ENCODE measurements around the gene PDZD2. TPM values are rescaled to one million over a fixed set of nuclear protein-coding genes. Genes with fewer than 3 reads are reported as not detected.

The PDZD2 gene
- total RNA-seq, 1 experiment from 2014 or later, result 0.37 TPM

- H3K27ac ChIP-seq (ENCODE audit: low read depth, low read length), result no peak overlapping the region
- no peaks in the 10 kb centered on the region for H3K9me3 ChIP-seq (ENCODE audit: control insufficient read depth in 1 of 2, insufficient read depth in 1 of 2, low read depth in 1 of 2, low read length in 2 of 2)
- RAD21 ChIA-PET (ENCODE audit: low non-redundant PET in 1 of 2, low total read pairs in 2 of 2, uncharacterized antibody in 2 of 2, unreplicated experiment in 2 of 2), result no interaction called here
- POLR2A ChIA-PET, result no interaction called here
- no peak overlapping the region for H3K4me3 ChIP-seq (replicated peaks in 1 of 2; ENCODE audit: low read depth in 1 of 2, low read length in 2 of 2)
- H3K9ac ChIP-seq (ENCODE audit: low read length), result no peak overlapping the region
- CTCF ChIA-PET, result no interaction called here
- H3K4me1 ChIP-seq (ENCODE audit: control insufficient read depth in 1 of 2, insufficient read depth in 2 of 2, low read length in 2 of 2), result peaks cover 0 to 6% of the 10 kb centered on the region in 2 experiments; a peak in 2 of 4 replicates
- intact Hi-C loops (cut with micrococcal nuclease), result no loop called here
- H3K36me3 ChIP-seq (ENCODE audit: control insufficient read depth in 1 of 2, insufficient read depth in 2 of 2, low read length in 2 of 2), result no peaks in the 10 kb centered on the region
- H2AFZ ChIP-seq (ENCODE audit: low read depth, low read length, poor library complexity, severe bottlenecking), result no peak overlapping the region
- TF ChIP-seq MAX (IDR thresholded peaks at IDR 0.05) (no peak), EZH2 (IDR thresholded peaks at IDR 0.05) (no peak)
- H3K9me2 ChIP-seq (ENCODE audit: insufficient read depth), result no peaks in the 10 kb centered on the region
- H3K4me2 ChIP-seq (ENCODE audit: low read length), result no peak overlapping the region
- H3K27me3 ChIP-seq (ENCODE audit: insufficient read depth, low read length), result peaks cover 23% of the 10 kb centered on the region
- H3K79me2 ChIP-seq (ENCODE audit: insufficient read depth, low read length), result no peaks in the 10 kb centered on the region
- ATAC-seq, result no peak
- BruUV-seq (replicated peaks), result no TSS peak
- no peak for DNase-seq (ENCODE audit: low read depth, low spot score)
- H4K20me1 ChIP-seq (ENCODE audit: insufficient read depth), result no peaks in the 10 kb centered on the region
Measured at GRCh38 chr5:31805785-31806400, 167.0 kb downstream of the PDZD2 start.

GRCh38 chr5:31806561-31806960, 167.6 kb downstream of the PDZD2 start:
- intact Hi-C loops (cut with micrococcal nuclease), result no loop called here
- Histone ChIP-seq H3K4me1 (ENCODE audit: control insufficient read depth in 1 of 2, insufficient read depth in 2 of 2, low read length in 2 of 2) (peaks cover 0 to 13% of the 10 kb centered on the region in 2 experiments; a peak in 2 of 4 replicates), H3K4me3 (replicated peaks in 1 of 2; ENCODE audit: low read depth in 1 of 2, low read length in 2 of 2) (no peak overlapping the region), H3K9me3 (ENCODE audit: control insufficient read depth in 1 of 2, insufficient read depth in 1 of 2, low read depth in 1 of 2, low read length in 2 of 2) (no peaks in the 10 kb centered on the region), H4K20me1 (ENCODE audit: insufficient read depth) (no peaks in the 10 kb centered on the region), H3K9me2 (ENCODE audit: insufficient read depth) (no peaks in the 10 kb centered on the region), H3K9ac (ENCODE audit: low read length) (no peak overlapping the region), H3K36me3 (ENCODE audit: control insufficient read depth in 1 of 2, insufficient read depth in 2 of 2, low read length in 2 of 2) (no peaks in the 10 kb centered on the region), H2AFZ (ENCODE audit: low read depth, low read length, poor library complexity, severe bottlenecking) (no peak overlapping the region), H3K27ac (ENCODE audit: low read depth, low read length) (no peak overlapping the region), H3K27me3 (ENCODE audit: insufficient read depth, low read length) (peaks cover 16% of the 10 kb centered on the region), H3K79me2 (ENCODE audit: insufficient read depth, low read length) (no peaks in the 10 kb centered on the region), H3K4me2 (ENCODE audit: low read length) (no peak overlapping the region)
- no TSS peak for BruUV-seq (replicated peaks)
- ChIA-PET RAD21 (ENCODE audit: low non-redundant PET in 1 of 2, low total read pairs in 2 of 2, uncharacterized antibody in 2 of 2, unreplicated experiment in 2 of 2) (no interaction called here), POLR2A (no interaction called here), CTCF (no interaction called here)
- DNase-seq (ENCODE audit: low read depth, low spot score), result no peak
- TF ChIP-seq EGR1 (IDR thresholded peaks at IDR 0.05; ENCODE audit: low read depth) (no peak), MAX (IDR thresholded peaks at IDR 0.05) (no peak), POLR2AphosphoS5 (IDR thresholded peaks at IDR 0.05; ENCODE audit: low read depth, low read length) (no peak), REST (IDR thresholded peaks at IDR 0.05; ENCODE audit: low read depth) (no peak), YY1 (IDR thresholded peaks at IDR 0.05; ENCODE audit: extremely low read depth, insufficient replicate concordance, low read depth, low read length) (no peak), RAD21 (IDR thresholded peaks at IDR 0.05; ENCODE audit: low read depth) (no peak), CBX3 (IDR thresholded peaks at IDR 0.05; ENCODE audit: low read depth) (no peak), ZBTB33 (IDR thresholded peaks at IDR 0.05; ENCODE audit: extremely low read depth, insufficient replicate concordance, low read length) (no peak), EZH2 (IDR thresholded peaks at IDR 0.05) (no peak), CTCF (IDR thresholded peaks at IDR 0.05 in 2 of 3, conservative IDR thresholded peaks at IDR 0.05 in 1 of 3; ENCODE audit: borderline replicate concordance in 1 of 3, insufficient read depth in 1 of 3, low read depth in 2 of 3, low read length in 2 of 3) (no peak)
- no peak for ATAC-seq
